ENCODE results near the gene TMEM131.
A peak's percentile ranks its signal among the peaks of the same experiment; 100 is the strongest.

TMEM131 gene

DNA sequence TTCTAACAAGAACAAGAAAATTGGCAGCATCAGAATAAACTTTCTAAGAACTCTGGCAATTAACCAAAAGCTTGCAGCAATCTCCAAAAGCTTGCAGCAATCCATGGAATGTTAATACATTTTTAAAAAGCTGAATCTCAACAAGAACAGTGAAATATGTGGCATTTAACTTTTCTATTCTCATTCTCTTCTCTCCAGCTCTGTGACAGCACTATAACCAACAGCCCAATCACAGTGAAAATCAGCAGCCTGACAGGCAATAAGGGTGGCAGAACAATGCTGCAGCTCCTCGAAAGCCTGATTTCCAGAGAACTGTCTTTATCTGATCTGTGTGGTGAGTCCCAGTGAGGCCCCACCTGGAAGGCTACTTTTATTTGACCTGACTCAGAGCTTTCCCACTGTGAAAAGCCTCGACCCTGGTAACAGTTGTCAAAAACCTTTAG, 60.0 kb downstream of the TMEM131 start:
- Histone ChIP-seq H3K27me3 (ENCODE audit: insufficient read depth, poor library complexity, severe bottlenecking) (no peaks in the 10 kb centered on the region), H3K4me3 (replicated peaks; ENCODE audit: insufficient read depth, low read length) (no peak overlapping the region), H3K27ac (replicated peaks) (no peak overlapping the region)
- no peak for DNase-seq (ENCODE audit: low read depth in 1 of 2, low spot score in 1 of 2)
- TF ChIP-seq SPI1 (IDR thresholded peaks at IDR 0.05; ENCODE audit: borderline replicate concordance, low read depth) (no peak), GABPA (IDR thresholded peaks at IDR 0.05; ENCODE audit: low read depth) (no peak), POLR2AphosphoS5 (IDR thresholded peaks at IDR 0.05; ENCODE audit: low read depth) (no peak)
- TF ChIP-seq, protein P1, sequence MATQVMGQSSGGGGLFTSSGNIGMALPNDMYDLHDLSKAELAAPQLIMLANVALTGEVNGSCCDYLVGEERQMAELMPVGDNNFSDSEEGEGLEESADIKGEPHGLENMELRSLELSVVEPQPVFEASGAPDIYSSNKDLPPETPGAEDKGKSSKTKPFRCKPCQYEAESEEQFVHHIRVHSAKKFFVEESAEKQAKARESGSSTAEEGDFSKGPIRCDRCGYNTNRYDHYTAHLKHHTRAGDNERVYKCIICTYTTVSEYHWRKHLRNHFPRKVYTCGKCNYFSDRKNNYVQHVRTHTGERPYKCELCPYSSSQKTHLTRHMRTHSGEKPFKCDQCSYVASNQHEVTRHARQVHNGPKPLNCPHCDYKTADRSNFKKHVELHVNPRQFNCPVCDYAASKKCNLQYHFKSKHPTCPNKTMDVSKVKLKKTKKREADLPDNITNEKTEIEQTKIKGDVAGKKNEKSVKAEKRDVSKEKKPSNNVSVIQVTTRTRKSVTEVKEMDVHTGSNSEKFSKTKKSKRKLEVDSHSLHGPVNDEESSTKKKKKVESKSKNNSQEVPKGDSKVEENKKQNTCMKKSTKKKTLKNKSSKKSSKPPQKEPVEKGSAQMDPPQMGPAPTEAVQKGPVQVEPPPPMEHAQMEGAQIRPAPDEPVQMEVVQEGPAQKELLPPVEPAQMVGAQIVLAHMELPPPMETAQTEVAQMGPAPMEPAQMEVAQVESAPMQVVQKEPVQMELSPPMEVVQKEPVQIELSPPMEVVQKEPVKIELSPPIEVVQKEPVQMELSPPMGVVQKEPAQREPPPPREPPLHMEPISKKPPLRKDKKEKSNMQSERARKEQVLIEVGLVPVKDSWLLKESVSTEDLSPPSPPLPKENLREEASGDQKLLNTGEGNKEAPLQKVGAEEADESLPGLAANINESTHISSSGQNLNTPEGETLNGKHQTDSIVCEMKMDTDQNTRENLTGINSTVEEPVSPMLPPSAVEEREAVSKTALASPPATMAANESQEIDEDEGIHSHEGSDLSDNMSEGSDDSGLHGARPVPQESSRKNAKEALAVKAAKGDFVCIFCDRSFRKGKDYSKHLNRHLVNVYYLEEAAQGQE (IDR thresholded peaks at IDR 0.05; ENCODE audit: insufficient replicate concordance, low read depth): no peak
- TF ChIP-seq, protein P2, sequence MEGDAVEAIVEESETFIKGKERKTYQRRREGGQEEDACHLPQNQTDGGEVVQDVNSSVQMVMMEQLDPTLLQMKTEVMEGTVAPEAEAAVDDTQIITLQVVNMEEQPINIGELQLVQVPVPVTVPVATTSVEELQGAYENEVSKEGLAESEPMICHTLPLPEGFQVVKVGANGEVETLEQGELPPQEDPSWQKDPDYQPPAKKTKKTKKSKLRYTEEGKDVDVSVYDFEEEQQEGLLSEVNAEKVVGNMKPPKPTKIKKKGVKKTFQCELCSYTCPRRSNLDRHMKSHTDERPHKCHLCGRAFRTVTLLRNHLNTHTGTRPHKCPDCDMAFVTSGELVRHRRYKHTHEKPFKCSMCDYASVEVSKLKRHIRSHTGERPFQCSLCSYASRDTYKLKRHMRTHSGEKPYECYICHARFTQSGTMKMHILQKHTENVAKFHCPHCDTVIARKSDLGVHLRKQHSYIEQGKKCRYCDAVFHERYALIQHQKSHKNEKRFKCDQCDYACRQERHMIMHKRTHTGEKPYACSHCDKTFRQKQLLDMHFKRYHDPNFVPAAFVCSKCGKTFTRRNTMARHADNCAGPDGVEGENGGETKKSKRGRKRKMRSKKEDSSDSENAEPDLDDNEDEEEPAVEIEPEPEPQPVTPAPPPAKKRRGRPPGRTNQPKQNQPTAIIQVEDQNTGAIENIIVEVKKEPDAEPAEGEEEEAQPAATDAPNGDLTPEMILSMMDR (IDR thresholded peaks at IDR 0.05; ENCODE audit: insufficient read depth, low read length): no peak

DNA sequence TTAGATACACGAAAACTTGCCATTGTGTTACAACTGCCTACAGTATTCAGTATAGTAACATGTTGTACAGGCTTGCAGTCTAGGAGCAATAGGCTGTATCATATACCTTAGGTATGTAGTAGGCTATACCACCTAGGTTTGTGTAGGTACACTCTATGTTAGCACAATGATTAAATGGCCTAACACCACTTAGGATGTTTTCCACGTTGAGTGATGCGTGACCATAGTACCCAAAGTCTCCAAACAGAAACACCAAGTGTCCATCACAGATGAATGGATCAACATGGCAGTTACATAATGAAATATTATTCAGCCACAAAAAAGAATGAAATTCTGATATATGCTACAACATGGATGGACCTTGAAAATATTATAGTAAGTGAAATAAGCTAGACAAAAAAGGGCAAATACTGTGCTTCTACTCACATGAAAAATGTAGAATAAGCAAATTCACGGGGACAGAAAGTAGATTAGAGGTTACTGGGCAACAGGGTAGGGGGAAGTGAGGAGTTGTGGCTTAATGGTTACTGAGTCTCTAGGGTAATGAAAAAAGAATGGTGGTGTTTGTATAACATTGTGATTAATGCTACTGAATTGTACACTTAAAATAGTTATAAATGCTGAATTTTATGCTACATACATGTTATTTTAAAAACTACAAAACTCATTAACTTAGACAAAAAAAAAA, 62.6 kb downstream of the TMEM131 start:
- Histone ChIP-seq H3K27me3 (ENCODE audit: insufficient read depth, poor library complexity, severe bottlenecking) (no peaks in the 10 kb centered on the region), H3K4me3 (replicated peaks; ENCODE audit: insufficient read depth, low read length) (no peak overlapping the region), H3K27ac (replicated peaks) (no peak overlapping the region; the same call in 1 of the 2 replicates)
- no peak for DNase-seq (ENCODE audit: low read depth in 1 of 2, low spot score in 1 of 2)
- no peak for TF ChIP-seq POLR2AphosphoS5 (IDR thresholded peaks at IDR 0.05; ENCODE audit: low read depth)
- no peak for TF ChIP-seq GABPA (IDR thresholded peaks at IDR 0.05; ENCODE audit: low read depth)
- TF ChIP-seq, protein P2 (IDR thresholded peaks at IDR 0.05; ENCODE audit: insufficient read depth, low read length): no peak
- no peak for TF ChIP-seq SPI1 (IDR thresholded peaks at IDR 0.05; ENCODE audit: borderline replicate concordance, low read depth)
- TF ChIP-seq, protein P1 (IDR thresholded peaks at IDR 0.05; ENCODE audit: insufficient replicate concordance, low read depth): no peak

DNA sequence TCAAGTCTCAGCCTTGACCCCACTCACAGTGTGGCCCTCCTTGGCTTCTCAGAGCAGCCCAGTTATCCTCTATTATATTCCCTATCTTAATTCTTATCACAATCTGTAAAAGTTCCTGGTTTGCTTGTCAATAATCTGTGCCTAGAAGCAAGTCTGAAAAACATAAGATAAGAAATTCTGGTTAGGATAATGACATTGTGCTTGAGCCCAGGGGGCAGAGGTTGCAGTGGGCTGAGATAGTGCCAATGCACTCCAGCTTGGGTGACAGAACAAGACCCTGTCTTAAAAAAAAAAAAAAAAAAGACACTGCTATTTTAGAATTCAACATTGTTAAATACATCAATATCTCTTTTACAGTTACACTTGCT, 63.9 kb downstream of the TMEM131 start:
- peak overlapping the region; percentile 63 for H3K27ac ChIP-seq (replicated peaks)
- TF ChIP-seq, protein P1 (IDR thresholded peaks at IDR 0.05; ENCODE audit: insufficient replicate concordance, low read depth): no peak
- TF ChIP-seq, protein P2 (IDR thresholded peaks at IDR 0.05; ENCODE audit: insufficient read depth, low read length): no peak
- no peak for TF ChIP-seq POLR2AphosphoS5 (IDR thresholded peaks at IDR 0.05; ENCODE audit: low read depth)
- no peak for TF ChIP-seq GABPA (IDR thresholded peaks at IDR 0.05; ENCODE audit: low read depth)
- no peak for TF ChIP-seq SPI1 (IDR thresholded peaks at IDR 0.05; ENCODE audit: borderline replicate concordance, low read depth)
- H3K4me3 ChIP-seq (replicated peaks; ENCODE audit: insufficient read depth, low read length): no peak overlapping the region

More for the DNA sequence above, 63.9 kb downstream of the TMEM131 start:
- no peak for DNase-seq (ENCODE audit: low read depth in 1 of 2, low spot score in 1 of 2)
- no peaks in the 10 kb centered on the region for H3K27me3 ChIP-seq (ENCODE audit: insufficient read depth, poor library complexity, severe bottlenecking)

All from HL-60 (cell line).